T-cell (primary cell): ENCODE data around the gene GOLGA6C. TPM values are rescaled to one million over a fixed set of nuclear protein-coding genes. Genes with fewer than 3 reads are reported as not detected.
"Not testable (repeated sequence)": the region's sequence is repeated elsewhere in the genome, so short reads cannot be mapped to it uniquely, and the experiment has no call there.

ENCODE experiments used
- ATAC-seq, 4 experiments: fragments of 200-7000 bp in 3 of 4; fragments of 150-1000 bp in 1 of 4; cut with Tn5 transposase; replicated peaks in 1 of 4; 1 replicate in 3 of 4; 2 replicates in 1 of 4; pipeline ENCODE4 v1.10.0; 2021; ENCODE audit warnings: moderate library complexity in 3 of 4, mild to moderate bottlenecking in 2 of 4, moderate number of reproducible peaks in 1 of 4
- CTCF ChIA-PET, 2 donors: fragments of 300-600 bp; sonication (Branson Sonifier 250); formaldehyde crosslinking; loops; one replicate each; lab custom pipeline; 2022; ENCODE audit warnings: antibody characterized with exemption in 2 of 2; lab: Charles Lee
- POLR2A ChIA-PET, 2 donors: fragments of 300-600 bp; sonication (Branson Sonifier 250); formaldehyde crosslinking; loops; one replicate each; lab custom pipeline; 2022; ENCODE audit warnings: antibody characterized with exemption in 2 of 2; lab: Charles Lee
- DNase-seq, 35 experiments: peaks; one replicate each; pipeline versions ENCODE4 v3.0.0 to v3.0.0-alpha.2; 2013 to 2023
- H3K27ac ChIP-seq: one replicate; pipeline ENCODE4 v1.5.1; 2013; ENCODE audit warnings: low read length
- H3K27me3 ChIP-seq, 2 experiments: replicated peaks in 1 of 2; 1 replicate in 1 of 2; 2 replicates in 1 of 2; pipeline versions ENCODE4 v1.6.1 to v1.7.0; 2013; ENCODE audit warnings: low read length in 1 of 2, mixed read lengths in 1 of 2; ENCODE audit not compliant: control insufficient read depth in 2 of 2, insufficient read depth in 2 of 2; ENCODE audit errors: extremely low read depth in 1 of 2
- H3K36me3 ChIP-seq, 2 donors: 1 replicate in 1 of 2; 2 replicates in 1 of 2; pipeline versions ENCODE4 v1.6.1 to v1.7.0; 2013; ENCODE audit warnings: low read length in 1 of 2; ENCODE audit not compliant: control insufficient read depth in 2 of 2, insufficient read depth in 1 of 2; ENCODE audit errors: extremely low read depth in 1 of 2
- H3K4me1 ChIP-seq, 2 experiments: 1 replicate in 1 of 2; 2 replicates in 1 of 2; pipeline versions ENCODE4 v1.6.1 to v1.7.0; 2013; ENCODE audit warnings: low read length in 2 of 2, mixed read lengths in 1 of 2; ENCODE audit not compliant: insufficient read depth in 2 of 2, control insufficient read depth in 1 of 2; ENCODE audit errors: extremely low read depth in 1 of 2
- H3K4me3 ChIP-seq, 2 donors: 1 replicate in 1 of 2; 2 replicates in 1 of 2; pipeline versions ENCODE4 v1.5.1 to v1.7.0; 2013; ENCODE audit warnings: mild to moderate bottlenecking in 2 of 2, low read length in 1 of 2, moderate library complexity in 1 of 2; ENCODE audit not compliant: control insufficient read depth in 1 of 2; ENCODE audit errors: extremely low read depth in 1 of 2
- H3K9me3 ChIP-seq: 2 replicates; pipeline ENCODE4 v1.7.0; 2013
- H3K27ac Mint-ChIP-seq, 2 donors: one replicate each; pipeline ENCODE4 v1.8.0; 2020 to 2021; ENCODE audit warnings: mild to moderate bottlenecking in 2 of 2, mixed read lengths in 2 of 2
- H3K27me3 Mint-ChIP-seq, 2 donors: one replicate each; pipeline ENCODE4 v1.8.0; 2021 to 2022; ENCODE audit warnings: mixed read lengths in 2 of 2
- H3K36me3 Mint-ChIP-seq: one replicate; pipeline ENCODE4 v1.8.0; 2021; ENCODE audit warnings: mixed read lengths
- H3K4me1 Mint-ChIP-seq, 3 donors: one replicate each; pipeline ENCODE4 v1.8.0; 2020 to 2022; ENCODE audit warnings: mixed read lengths in 3 of 3, mild to moderate bottlenecking in 1 of 3
- H3K4me3 Mint-ChIP-seq, 3 donors: one replicate each; pipeline ENCODE4 v1.8.0; 2020 to 2022; ENCODE audit warnings: mild to moderate bottlenecking in 3 of 3, mixed read lengths in 3 of 3, moderate library complexity in 3 of 3
- H3K9me3 Mint-ChIP-seq, 3 donors: one replicate each; pipeline ENCODE4 v1.8.0; 2020 to 2022; ENCODE audit warnings: mixed read lengths in 3 of 3
- WGBS: methylation state at CpG from one replicate; pipeline ENCODE4 v1.1.5; 2013; ENCODE audit warnings: missing lambda C conversion rate; ENCODE audit not compliant: insufficient coverage; 5-methylcytosine and 5-hydroxymethylcytosine counted together
- total RNA-seq, 35 experiments: library from RNA in 6 of 35; stranded (reverse) in 6 of 35; fragments of 120-200 nt in 1 of 35; gene quantifications; one replicate each; pipeline versions ENCODE4 v1.2.1 to v1.2.4 and lab custom pipeline; 2013 to 2026

Gene GOLGA6C
- total RNA-seq, 5 donors from 2014 or later (not counting 1 experiment from before 2014, with no cell fraction given), result not detected

GRCh38 chr15:75249726-75250125 is 8.4 kb upstream of the GOLGA6C start:
- CTCF ChIA-PET, result no interaction called here
- POLR2A ChIA-PET, result interaction anchor here in 1 of 2 donors (0.8 kb wide), 1 partner anchor 75 kb away, joined by 3 read pairs; no protein-coding TSS in a partner anchor
- DNase-seq, result no peak
- H3K36me3 ChIP-seq, result no peaks in the 10 kb centered on the region
- H3K4me1 ChIP-seq, result no peaks in the 10 kb centered on the region
- WGBS, result no CpG with 5 or more reads among the region's 4 CpGs
- H3K36me3 Mint-ChIP-seq, result no peaks in the 10 kb centered on the region
- peaks cover 13 to 18% of the 10 kb centered on the region in 2 donors for H3K27me3 Mint-ChIP-seq
- peaks cover 0 to 12% of the 10 kb centered on the region in 2 experiments for H3K27me3 ChIP-seq
- H3K4me1 Mint-ChIP-seq, result no peaks in the 10 kb centered on the region
- H3K27ac Mint-ChIP-seq, result no peak overlapping the region
- no peak for ATAC-seq
- H3K4me3 ChIP-seq, result no peak overlapping the region
- no peak overlapping the region for H3K4me3 Mint-ChIP-seq
- H3K9me3 Mint-ChIP-seq, result no peaks in the 10 kb centered on the region
- H3K27ac ChIP-seq, result no peak overlapping the region
- H3K9me3 ChIP-seq, result no peaks in the 10 kb centered on the region

GRCh38 chr15:75251343-75251742 is 6.8 kb upstream of the GOLGA6C start:
- H3K9me3 Mint-ChIP-seq, H3K36me3 Mint-ChIP-seq, POLR2A ChIA-PET, H3K4me1 Mint-ChIP-seq, H3K4me3 ChIP-seq, H3K4me3 Mint-ChIP-seq, DNase-seq, CTCF ChIA-PET, H3K9me3 ChIP-seq, H3K4me1 ChIP-seq, H3K27ac Mint-ChIP-seq, H3K36me3 ChIP-seq, ATAC-seq, H3K27ac ChIP-seq: not testable (repeated sequence)
- peaks cover 0 to 12% of the 10 kb centered on the region in 2 experiments for H3K27me3 ChIP-seq
- peaks cover 13 to 18% of the 10 kb centered on the region in 2 donors for H3K27me3 Mint-ChIP-seq
- WGBS, result no CpG with 5 or more reads among the region's 4 CpGs

- CTCF ChIA-PET, H3K27ac ChIP-seq, H3K9me3 Mint-ChIP-seq, POLR2A ChIA-PET, H3K9me3 ChIP-seq, H3K27ac Mint-ChIP-seq, ATAC-seq, H3K4me1 Mint-ChIP-seq, H3K36me3 ChIP-seq, H3K4me3 Mint-ChIP-seq, H3K4me1 ChIP-seq, H3K4me3 ChIP-seq, H3K36me3 Mint-ChIP-seq, DNase-seq: not testable (repeated sequence)
- H3K27me3 Mint-ChIP-seq, result peaks cover 13 to 18% of the 10 kb centered on the region in 2 donors
- peaks cover 0 to 12% of the 10 kb centered on the region in 2 experiments for H3K27me3 ChIP-seq
- 83% methylated on average over 2 of the region's 4 CpGs for WGBS
Observed at GRCh38 chr15:75252285-75252684, 5.8 kb upstream of the GOLGA6C start.

- H3K27me3 Mint-ChIP-seq, CTCF ChIA-PET, H3K4me3 Mint-ChIP-seq, H3K27ac ChIP-seq, H3K9me3 ChIP-seq, H3K9me3 Mint-ChIP-seq, ATAC-seq, H3K4me1 Mint-ChIP-seq, H3K4me1 ChIP-seq, H3K36me3 Mint-ChIP-seq, H3K4me3 ChIP-seq, H3K27me3 ChIP-seq, H3K27ac Mint-ChIP-seq, DNase-seq, POLR2A ChIA-PET, H3K36me3 ChIP-seq: not testable (repeated sequence)
- WGBS, result no CpG with 5 or more reads among the region's 16 CpGs
Observed at GRCh38 chr15:75258620-75259343, 648 bp downstream of the GOLGA6C start.

- H3K4me1 ChIP-seq, POLR2A ChIA-PET, H3K36me3 ChIP-seq, H3K4me1 Mint-ChIP-seq, ATAC-seq, H3K9me3 ChIP-seq, H3K27me3 ChIP-seq, DNase-seq, H3K4me3 ChIP-seq, H3K9me3 Mint-ChIP-seq, H3K27ac Mint-ChIP-seq, H3K27ac ChIP-seq, CTCF ChIA-PET, H3K36me3 Mint-ChIP-seq, H3K27me3 Mint-ChIP-seq, H3K4me3 Mint-ChIP-seq: not testable (repeated sequence)
- no CpG with 5 or more reads among the region's 3 CpGs for WGBS
Observed at GRCh38 chr15:75259873-75260272, 1.7 kb downstream of the GOLGA6C start.

- H3K27me3 Mint-ChIP-seq, H3K27ac ChIP-seq, H3K4me1 ChIP-seq, H3K4me3 Mint-ChIP-seq, H3K9me3 Mint-ChIP-seq, H3K36me3 Mint-ChIP-seq, H3K4me3 ChIP-seq, H3K27ac Mint-ChIP-seq, H3K9me3 ChIP-seq, DNase-seq, H3K27me3 ChIP-seq, POLR2A ChIA-PET, ATAC-seq, H3K36me3 ChIP-seq, CTCF ChIA-PET, H3K4me1 Mint-ChIP-seq: not testable (repeated sequence)
- WGBS, result no CpG with 5 or more reads among the region's 8 CpGs
Observed at GRCh38 chr15:75273751-75274359, 15.7 kb downstream of the GOLGA6C start.
